Hepatocyte (in vitro differentiated cells): ENCODE data around the gene SLC6A2. TPM values are rescaled to one million over a fixed set of nuclear protein-coding genes. Genes with fewer than 3 reads are reported as not detected.
A peak's percentile ranks its signal among the peaks of the same experiment; 100 is the strongest.
"Not testable (repeated sequence)": the region's sequence is repeated elsewhere in the genome, so short reads cannot be mapped to it uniquely, and the experiment has no call there.

Experiments
- DNase-seq: peaks from one replicate; pipeline ENCODE4 v3.0.0-alpha.2; 2016; ENCODE audit warnings: low spot score
- H2AFZ ChIP-seq: fragments of 200-600 bp; sonication (generic); 2 replicates; pipeline ENCODE4 v1.6.0; 2016; ENCODE audit warnings: antibody characterized with exemption, mild to moderate bottlenecking
- H3K27ac ChIP-seq: fragments of 200-600 bp; sonication (generic); 2 replicates; pipeline ENCODE4 v1.5.1; 2016; ENCODE audit warnings: mild to moderate bottlenecking
- H3K27me3 ChIP-seq: fragments of 200-600 bp; sonication (generic); 2 replicates; pipeline ENCODE4 v1.6.1; 2016
- H3K36me3 ChIP-seq: fragments of 200-600 bp; sonication (generic); replicated peaks from 2 replicates; pipeline ENCODE4 v1.5.1; 2016; ENCODE audit warnings: low read depth; ENCODE audit not compliant: insufficient read depth
- H3K4me1 ChIP-seq: fragments of 200-600 bp; sonication (generic); 2 replicates; pipeline ENCODE4 v1.5.1; 2016; ENCODE audit warnings: mild to moderate bottlenecking, moderate library complexity; ENCODE audit not compliant: insufficient read depth
- H3K4me2 ChIP-seq: fragments of 200-600 bp; sonication (generic); 2 replicates; pipeline ENCODE4 v1.6.0; 2016
- H3K4me3 ChIP-seq: fragments of 200-600 bp; sonication (generic); 2 replicates; pipeline ENCODE4 v1.5.1; 2016; ENCODE audit warnings: mild to moderate bottlenecking
- H3K79me2 ChIP-seq: fragments of 200-600 bp; sonication (generic); 2 replicates; pipeline ENCODE4 v1.6.0; 2017; ENCODE audit warnings: mild to moderate bottlenecking
- H3K9me2 ChIP-seq: fragments of 200-600 bp; sonication (generic); replicated peaks from 2 replicates; pipeline ENCODE4 v1.6.0; 2017; ENCODE audit warnings: mild to moderate bottlenecking; ENCODE audit not compliant: insufficient read depth
- H3K9me3 ChIP-seq: fragments of 200-600 bp; sonication (generic); 2 replicates; pipeline ENCODE4 v1.5.1; 2016; ENCODE audit warnings: low read depth, mild to moderate bottlenecking
- H4K20me1 ChIP-seq: fragments of 200-600 bp; sonication (generic); 2 replicates; pipeline ENCODE4 v1.6.0; 2016; ENCODE audit warnings: mild to moderate bottlenecking; ENCODE audit not compliant: insufficient read depth, poor library complexity, severe bottlenecking
- EZH2 ChIP-seq: fragments of 200-600 bp; sonication (generic); IDR thresholded peaks from 2 replicates; pipeline ENCODE4 v1.6.1; 2016; ENCODE audit warnings: antibody characterized with exemption, mild to moderate bottlenecking, borderline replicate concordance
- EZH2phosphoT487 ChIP-seq: fragments of 200-600 bp; sonication (generic); IDR thresholded peaks from one replicate; pipeline ENCODE4 v1.6.1; 2018; ENCODE audit warnings: antibody characterized with exemption, mild to moderate bottlenecking, low read depth, moderate library complexity; ENCODE audit not compliant: unreplicated experiment, severe bottlenecking
- WGBS: methylation state at CpG from one replicate; pipeline ENCODE4 v1.1.6; 2016; ENCODE audit warnings: low lambda C conversion rate; ENCODE audit errors: missing lambda C conversion rate; 5-methylcytosine and 5-hydroxymethylcytosine counted together
- polyA plus RNA-seq: library from polyadenylated mRNA; unstranded; fragments of >200 nt; fragmentation: Nextera tagmentation; extraction: Ambion mirVana; gene quantifications from 2 replicates; pipeline ENCODE4 v1.2.1, GENCODE V29; 2016
- total RNA-seq: library from RNA; depleted of rRNA; stranded (reverse); fragments of >200 nt; gene quantifications from 2 replicates; pipeline ENCODE4 v1.2.3, GENCODE V29; 2014
- TF ChIP-seq, protein P1 (sequence below): fragments of 200-600 bp; sonication (generic); IDR thresholded peaks from 2 replicates; pipeline ENCODE4 v1.5.1; 2016; ENCODE audit warnings: antibody characterized with exemption, mild to moderate bottlenecking; ENCODE audit not compliant: poor library complexity

Gene SLC6A2
- total RNA-seq (0.20 and 1.1 TPM in 2 replicates), polyA plus RNA-seq (0.28 TPM in 1 of 2 replicates, not detected in the other)

DNA sequence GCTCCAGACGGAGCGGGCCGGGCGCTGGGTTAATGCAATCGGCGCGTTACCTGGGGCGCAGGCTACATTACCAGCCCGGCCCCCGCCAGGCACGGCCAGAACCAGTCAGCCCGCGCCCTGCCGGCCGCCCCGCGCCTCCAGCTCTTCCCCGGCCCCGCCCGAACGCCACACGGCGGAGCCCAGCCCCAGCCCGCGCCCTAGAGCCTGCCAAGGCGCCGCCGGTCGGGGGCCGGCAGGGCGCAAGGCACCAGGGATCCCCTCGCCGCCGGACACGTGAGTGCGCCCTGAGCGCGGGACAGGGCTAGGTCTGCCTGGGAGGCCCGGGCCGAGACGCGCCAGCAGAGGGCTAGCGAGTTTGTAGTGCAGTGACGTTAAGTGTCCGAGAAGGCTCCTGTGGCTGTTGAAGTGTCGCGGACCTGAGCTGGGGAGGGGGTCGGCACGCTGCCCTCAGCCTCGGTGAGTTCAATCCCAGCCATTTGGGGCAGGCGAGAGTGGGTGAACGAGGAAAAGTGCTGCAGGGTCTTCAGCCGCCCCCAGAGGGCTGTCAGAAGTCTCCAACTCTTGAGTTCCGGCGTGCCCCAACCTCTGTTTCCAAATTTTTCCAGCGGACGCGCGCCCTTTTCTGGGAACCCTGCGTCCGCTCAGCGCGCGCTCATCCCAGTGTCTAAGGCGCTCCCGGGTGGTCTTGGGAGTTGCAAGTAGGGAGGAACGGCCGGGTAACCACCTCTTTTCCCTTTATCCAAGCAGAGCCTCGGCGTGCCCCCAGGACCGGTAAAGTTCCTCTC lies at the start of gene SLC6A2:
SLC6A2 (plus strand) TSS at position 92 of the 785 bp plus-strand sequence. CDS start 707 bp downstream, outside the sequence.
- no peak within 1 kb of the TSS for H2AFZ ChIP-seq
- DNase-seq, result peak; percentile 27

DNA sequence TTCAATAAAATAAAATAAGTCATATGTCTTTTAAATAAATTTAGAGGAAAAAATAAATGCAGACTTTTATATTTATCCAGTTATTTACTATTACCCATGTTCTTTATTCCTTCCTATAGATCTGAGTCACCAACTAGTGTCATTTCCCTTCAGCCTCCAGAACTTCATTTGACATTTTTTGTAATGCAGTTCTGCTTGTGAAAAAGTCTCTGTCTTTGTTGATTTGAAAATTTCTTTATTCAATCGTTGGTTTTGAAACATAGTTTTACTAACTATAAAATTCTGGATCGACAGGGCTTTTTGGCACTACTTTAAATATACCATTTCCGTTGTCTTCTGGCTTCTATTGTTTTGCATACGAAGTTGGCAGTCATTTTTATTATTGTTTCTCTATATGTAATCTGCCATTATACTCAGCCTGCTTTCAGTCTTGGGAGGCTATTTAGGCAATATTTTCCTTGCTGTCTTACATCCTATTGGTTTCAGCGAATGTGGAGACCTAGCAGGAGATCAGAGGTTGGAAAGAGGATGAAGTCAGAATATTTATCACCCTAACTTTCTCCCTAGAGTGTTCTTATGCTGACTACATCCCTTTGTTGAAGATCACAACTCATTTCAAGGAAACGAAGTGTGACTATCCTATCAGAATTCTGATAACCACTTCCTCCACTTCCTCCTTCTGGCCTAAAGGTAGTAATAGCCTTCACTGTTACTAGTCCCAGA lies 42.0 kb upstream of the SLC6A2 start:
- TF ChIP-seq EZH2phosphoT487 (no peak), EZH2 (no peak)
- TF ChIP-seq, protein P1, sequence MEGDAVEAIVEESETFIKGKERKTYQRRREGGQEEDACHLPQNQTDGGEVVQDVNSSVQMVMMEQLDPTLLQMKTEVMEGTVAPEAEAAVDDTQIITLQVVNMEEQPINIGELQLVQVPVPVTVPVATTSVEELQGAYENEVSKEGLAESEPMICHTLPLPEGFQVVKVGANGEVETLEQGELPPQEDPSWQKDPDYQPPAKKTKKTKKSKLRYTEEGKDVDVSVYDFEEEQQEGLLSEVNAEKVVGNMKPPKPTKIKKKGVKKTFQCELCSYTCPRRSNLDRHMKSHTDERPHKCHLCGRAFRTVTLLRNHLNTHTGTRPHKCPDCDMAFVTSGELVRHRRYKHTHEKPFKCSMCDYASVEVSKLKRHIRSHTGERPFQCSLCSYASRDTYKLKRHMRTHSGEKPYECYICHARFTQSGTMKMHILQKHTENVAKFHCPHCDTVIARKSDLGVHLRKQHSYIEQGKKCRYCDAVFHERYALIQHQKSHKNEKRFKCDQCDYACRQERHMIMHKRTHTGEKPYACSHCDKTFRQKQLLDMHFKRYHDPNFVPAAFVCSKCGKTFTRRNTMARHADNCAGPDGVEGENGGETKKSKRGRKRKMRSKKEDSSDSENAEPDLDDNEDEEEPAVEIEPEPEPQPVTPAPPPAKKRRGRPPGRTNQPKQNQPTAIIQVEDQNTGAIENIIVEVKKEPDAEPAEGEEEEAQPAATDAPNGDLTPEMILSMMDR, result no peak
- Histone ChIP-seq H3K9me2 (no peaks in the 10 kb centered on the region), H3K4me1 (no peaks in the 10 kb centered on the region), H2AFZ (no peak overlapping the region), H3K79me2 (no peaks in the 10 kb centered on the region), H3K4me3 (no peak overlapping the region), H3K36me3 (no peaks in the 10 kb centered on the region), H4K20me1 (no peaks in the 10 kb centered on the region), H3K27ac (no peak overlapping the region), H3K4me2 (no peak overlapping the region), H3K27me3 (no peaks in the 10 kb centered on the region), H3K9me3 (no peaks in the 10 kb centered on the region)
- no peak for DNase-seq
- WGBS, result 81% methylated on average over 6 of the region's 6 CpGs

More for the DNA sequence above, at the start of gene SLC6A2:
- 2% methylated on average over 59 of the region's 71 CpGs for WGBS
- H3K4me2 ChIP-seq, result peak within 1 kb of the TSS; percentile 83
- H3K4me1 ChIP-seq, result no peaks in the 10 kb centered on the region
- peaks cover 89% of the 10 kb centered on the region for H3K27me3 ChIP-seq
- H3K36me3 ChIP-seq, result no peaks in the 10 kb centered on the region
- no peaks in the 10 kb centered on the region for H4K20me1 ChIP-seq
- no peaks in the 10 kb centered on the region for H3K9me2 ChIP-seq
- TF ChIP-seq EZH2, result no peak
- TF ChIP-seq, protein P1, result no peak
- no peak for TF ChIP-seq EZH2phosphoT487
- H3K27ac ChIP-seq, result no peak within 1 kb of the TSS
- H3K4me3 ChIP-seq, result no peak within 1 kb of the TSS
- no peaks in the 10 kb centered on the region for H3K79me2 ChIP-seq
- no peaks in the 10 kb centered on the region for H3K9me3 ChIP-seq

DNA sequence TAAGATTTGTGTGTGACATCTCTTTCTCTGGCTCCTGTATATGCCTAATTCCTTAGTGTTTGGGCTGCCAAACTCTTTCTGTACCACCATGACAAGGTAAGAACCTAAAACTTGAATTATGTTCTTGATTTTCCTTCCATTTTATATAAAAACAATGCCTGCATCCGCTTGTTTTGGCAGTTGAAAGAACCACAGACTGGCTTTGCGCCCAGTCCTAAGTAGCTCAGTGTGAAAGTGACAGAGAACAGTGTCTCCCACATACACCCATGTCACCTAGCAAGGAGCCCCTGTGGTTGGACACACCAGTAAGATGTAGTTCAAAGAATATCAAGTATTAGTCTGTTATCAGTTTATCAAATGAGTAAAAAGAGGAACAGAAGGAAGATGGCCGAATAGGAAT lies 40.7 kb upstream of the SLC6A2 start:
- no peaks in the 10 kb centered on the region for H3K36me3 ChIP-seq
- H2AFZ ChIP-seq, result no peak overlapping the region
- WGBS, result 93% methylated on average over 3 of the region's 3 CpGs
- H3K9me2 ChIP-seq, result no peaks in the 10 kb centered on the region
- H4K20me1 ChIP-seq, result no peaks in the 10 kb centered on the region
- no peak overlapping the region for H3K4me2 ChIP-seq
- H3K79me2 ChIP-seq, result no peaks in the 10 kb centered on the region
- TF ChIP-seq EZH2phosphoT487 (no peak), EZH2 (no peak)
- TF ChIP-seq, protein P1, result no peak
- DNase-seq, result no peak
- H3K27ac ChIP-seq, result no peak overlapping the region
- no peaks in the 10 kb centered on the region for H3K9me3 ChIP-seq
- H3K27me3 ChIP-seq, result no peaks in the 10 kb centered on the region
- no peak overlapping the region for H3K4me3 ChIP-seq
- no peaks in the 10 kb centered on the region for H3K4me1 ChIP-seq

DNA sequence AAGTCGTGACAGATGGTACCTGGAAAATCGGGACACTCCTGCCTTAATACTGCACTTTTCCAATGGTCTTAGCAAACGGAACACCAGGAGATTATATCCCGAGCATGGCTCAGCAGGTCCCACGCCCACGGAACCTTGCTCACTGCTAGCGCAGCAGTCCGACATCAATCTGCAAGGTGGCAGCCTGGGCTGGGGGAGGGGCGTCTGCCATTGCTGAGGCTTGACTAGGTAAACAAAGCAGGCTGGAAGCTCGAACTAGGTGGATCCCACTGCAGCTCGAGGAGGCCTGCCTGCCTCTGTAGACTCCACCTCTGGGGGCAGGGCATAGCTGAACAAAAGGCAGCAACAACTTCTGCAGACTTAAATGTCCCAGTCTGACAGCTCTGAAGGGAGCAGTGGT lies 40.1 kb upstream of the SLC6A2 start:
- 90% methylated on average over 11 of the region's 11 CpGs for WGBS
- H3K79me2 ChIP-seq, H3K27me3 ChIP-seq, H4K20me1 ChIP-seq, H3K9me3 ChIP-seq, H3K9me2 ChIP-seq, H3K36me3 ChIP-seq, H3K4me2 ChIP-seq, H3K27ac ChIP-seq, DNase-seq, H2AFZ ChIP-seq, H3K4me3 ChIP-seq, H3K4me1 ChIP-seq: not testable (repeated sequence)
